ENCODE data around the gene SYT8. TPM values are rescaled to one million over a fixed set of nuclear protein-coding genes. Genes with fewer than 3 reads are reported as not detected.

The SYT8 gene, protein sequence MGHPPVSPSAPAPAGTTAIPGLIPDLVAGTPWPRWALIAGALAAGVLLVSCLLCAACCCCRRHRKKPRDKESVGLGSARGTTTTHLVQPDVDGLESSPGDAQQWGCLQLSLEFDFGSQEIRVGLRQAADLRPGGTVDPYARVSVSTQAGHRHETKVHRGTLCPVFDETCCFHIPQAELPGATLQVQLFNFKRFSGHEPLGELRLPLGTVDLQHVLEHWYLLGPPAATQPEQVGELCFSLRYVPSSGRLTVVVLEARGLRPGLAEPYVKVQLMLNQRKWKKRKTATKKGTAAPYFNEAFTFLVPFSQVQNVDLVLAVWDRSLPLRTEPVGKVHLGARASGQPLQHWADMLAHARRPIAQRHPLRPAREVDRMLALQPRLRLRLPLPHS
- total RNA-seq, result 1.2 TPM

DNA sequence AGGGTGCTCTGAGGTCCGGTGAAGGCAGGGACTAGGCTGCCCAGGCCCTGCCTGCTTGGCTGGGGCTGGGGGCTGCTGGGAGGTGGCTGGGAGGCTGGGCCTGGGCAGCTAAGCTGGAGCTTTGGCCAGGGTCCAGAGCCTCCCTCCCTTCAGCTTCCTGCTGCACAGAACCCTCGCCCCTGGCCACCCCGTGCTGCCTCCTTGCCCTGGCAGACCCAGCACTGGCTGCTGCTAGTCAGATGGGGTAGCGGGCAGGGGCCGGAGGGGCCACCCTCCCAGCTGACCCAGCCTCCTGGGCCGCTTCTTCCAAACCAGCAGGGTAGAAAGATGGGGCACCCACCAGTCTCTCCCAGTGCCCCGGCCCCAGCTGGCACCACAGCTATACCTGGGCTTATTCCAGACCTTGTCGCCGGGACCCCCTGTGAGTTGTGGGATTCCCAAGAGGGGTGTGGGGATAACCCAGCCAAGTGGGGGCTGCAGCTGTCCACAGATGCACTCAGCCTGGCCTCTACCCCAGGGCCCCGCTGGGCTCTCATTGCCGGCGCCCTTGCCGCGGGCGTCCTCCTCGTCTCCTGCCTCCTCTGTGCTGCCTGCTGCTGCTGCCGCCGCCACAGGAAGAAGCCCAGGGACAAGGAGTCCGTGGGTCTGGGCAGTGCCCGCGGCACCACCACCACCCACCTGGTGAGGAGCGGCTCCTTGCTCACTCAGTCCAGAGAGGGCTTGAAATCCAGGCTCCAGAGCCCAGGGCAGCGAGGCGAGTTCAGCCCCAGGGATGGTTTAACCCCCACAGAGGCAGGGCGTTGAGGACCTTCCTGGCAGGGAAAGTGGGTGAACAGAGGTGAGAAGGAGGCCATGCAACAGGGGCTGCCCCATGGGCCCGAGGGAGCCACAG, at the start of gene SYT8:
Gene SYT8, plus strand, starts transcription at position 212 of the 892 bp plus-strand sequence. Its CDS starts 116 bp downstream, at position 328.
- intact Hi-C loops (cut with DNase I), result loop anchor here (5.0 kb wide), 1 partner anchor 317 kb away; no protein-coding TSS in a partner anchor
- no peaks in the 10 kb centered on the region for H3K9me3 ChIP-seq
- no peaks in the 10 kb centered on the region for H3K27me3 ChIP-seq
- H3K36me3 ChIP-seq, result no peaks in the 10 kb centered on the region
- H3K27ac ChIP-seq, result peak within 1 kb of the TSS; percentile 59
- H3K4me3 ChIP-seq, result no peak within 1 kb of the TSS
- DNase-seq (ENCODE audit: extremely low spot score in 2 of 2), result no peak
- H3K4me1 ChIP-seq, result peaks cover 58% of the 10 kb centered on the region
- TF ChIP-seq POLR2A (IDR thresholded peaks at IDR 0.05) (no peak), CTCF (IDR thresholded peaks at IDR 0.05) (no peak), POLR2AphosphoS5 (IDR thresholded peaks at IDR 0.05; ENCODE audit: insufficient read depth in 1 of 2, low read depth in 1 of 2) (no peak)

DNA sequence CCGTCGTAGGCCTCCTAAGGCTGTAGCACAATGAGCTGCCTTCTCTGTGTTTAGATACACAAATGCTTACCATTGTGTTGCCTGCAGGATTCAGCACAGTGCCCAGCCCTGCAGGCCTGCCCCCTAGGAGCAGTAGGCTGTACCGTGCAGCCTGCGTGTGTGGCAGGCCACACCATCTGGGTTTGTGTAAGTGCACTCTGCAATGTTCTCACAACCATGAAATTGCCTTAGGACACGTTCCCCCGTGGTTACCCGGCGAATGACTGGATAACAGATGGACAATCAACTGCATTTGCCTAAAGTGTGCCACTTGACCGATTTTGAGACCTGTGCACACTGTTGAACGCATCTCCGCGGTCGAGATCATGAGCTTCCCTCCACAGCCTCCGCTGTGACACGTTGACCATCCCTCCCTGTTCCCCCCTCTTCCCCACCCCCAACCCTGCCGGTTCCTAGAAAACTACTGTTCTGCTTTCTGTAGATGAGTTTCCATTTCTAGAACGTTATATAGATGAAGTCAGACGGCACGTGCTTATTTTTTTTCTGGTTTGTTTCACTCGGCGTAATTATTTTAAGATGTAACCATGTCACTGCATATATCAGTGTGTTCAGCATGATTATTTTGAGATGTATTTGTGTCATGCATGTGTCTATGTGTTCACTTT, 48.9 kb upstream of the SYT8 start:
- no peaks in the 10 kb centered on the region for H3K4me1 ChIP-seq
- H3K4me3 ChIP-seq, result no peak overlapping the region
- no peak overlapping the region for H3K27ac ChIP-seq
- no peaks in the 10 kb centered on the region for H3K9me3 ChIP-seq
- no peak for DNase-seq (ENCODE audit: extremely low spot score in 2 of 2)
- no peaks in the 10 kb centered on the region for H3K27me3 ChIP-seq
- intact Hi-C loops (cut with DNase I), result no loop called here
- no peak for TF ChIP-seq POLR2A (IDR thresholded peaks at IDR 0.05)
- no peak for TF ChIP-seq CTCF (IDR thresholded peaks at IDR 0.05)
- no peak for TF ChIP-seq POLR2AphosphoS5 (IDR thresholded peaks at IDR 0.05; ENCODE audit: insufficient read depth in 1 of 2, low read depth in 1 of 2)
- no peaks in the 10 kb centered on the region for H3K36me3 ChIP-seq

GRCh38 chr11:1786466-1786865, 48.3 kb upstream of the SYT8 start:
- no peaks in the 10 kb centered on the region for H3K9me3 ChIP-seq
- H3K27ac ChIP-seq, result no peak overlapping the region
- no peaks in the 10 kb centered on the region for H3K36me3 ChIP-seq
- TF ChIP-seq POLR2AphosphoS5 (IDR thresholded peaks at IDR 0.05; ENCODE audit: insufficient read depth in 1 of 2, low read depth in 1 of 2) (no peak), CTCF (IDR thresholded peaks at IDR 0.05) (no peak), POLR2A (IDR thresholded peaks at IDR 0.05) (no peak)
- no peak for DNase-seq (ENCODE audit: extremely low spot score in 2 of 2)
- H3K4me3 ChIP-seq, result no peak overlapping the region
- intact Hi-C loops (cut with DNase I), result no loop called here
- no peaks in the 10 kb centered on the region for H3K4me1 ChIP-seq
- H3K27me3 ChIP-seq, result no peaks in the 10 kb centered on the region

DNA sequence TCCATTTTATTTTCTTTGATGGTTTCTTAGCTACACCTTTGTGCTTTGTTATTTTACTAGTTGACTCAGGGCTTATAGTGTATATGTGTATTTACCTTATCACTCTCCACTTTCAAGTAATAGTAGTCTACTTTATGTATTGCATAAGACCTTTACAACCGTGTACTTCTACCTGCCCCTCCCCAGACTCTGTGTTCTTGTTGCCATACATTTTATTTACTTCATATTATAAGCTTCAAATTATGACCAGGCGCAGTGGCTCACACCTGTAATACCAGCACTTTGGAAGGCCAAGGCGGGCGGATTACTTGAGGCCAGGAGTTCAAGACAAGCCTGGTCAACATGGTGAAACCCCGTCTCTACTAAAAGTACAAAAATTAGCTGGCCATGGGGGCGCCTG, 42.9 kb upstream of the SYT8 start:
- DNase-seq (ENCODE audit: extremely low spot score in 2 of 2), result no peak
- no peak overlapping the region for H3K27ac ChIP-seq
- intact Hi-C loops (cut with DNase I), result no loop called here
- no peaks in the 10 kb centered on the region for H3K27me3 ChIP-seq
- no peak for TF ChIP-seq CTCF (IDR thresholded peaks at IDR 0.05)
- TF ChIP-seq POLR2AphosphoS5 (IDR thresholded peaks at IDR 0.05; ENCODE audit: insufficient read depth in 1 of 2, low read depth in 1 of 2), result no peak
- no peak for TF ChIP-seq POLR2A (IDR thresholded peaks at IDR 0.05)
- peaks cover 2% of the 10 kb centered on the region for H3K4me1 ChIP-seq
- H3K36me3 ChIP-seq, result no peaks in the 10 kb centered on the region
- H3K9me3 ChIP-seq, result no peaks in the 10 kb centered on the region
- H3K4me3 ChIP-seq, result no peak overlapping the region

Data from vagina (tissue), 2 donors.